Gastroesophageal sphincter (tissue), 4 donors: ENCODE data around the gene MDFIC. TPM values are rescaled to one million over a fixed set of nuclear protein-coding genes. Genes with fewer than 3 reads are reported as not detected.

Experiments used
- ATAC-seq: fragments of 150-250 bp; one replicate; pipeline ENCODE4 v1.9.1; 2016; ENCODE audit warnings: mild to moderate bottlenecking, moderate library complexity
- H3K27ac ChIP-seq, 4 donors: fragments of 200-600 bp; sonication (generic) in 3 of 4; 1 replicate in 3 of 4; 2 replicates in 1 of 4; pipeline ENCODE4 v1.5.1; 2016 to 2019
- H3K27me3 ChIP-seq: fragments of 200-600 bp; sonication (generic); one replicate; pipeline ENCODE4 v1.5.1; 2019
- H3K36me3 ChIP-seq, 2 donors: fragments of 200-600 bp; sonication (generic); one replicate each; pipeline ENCODE4 v1.5.1; 2019; ENCODE audit warnings: control low read depth in 1 of 2
- H3K4me1 ChIP-seq, 3 donors: fragments of 200-600 bp; sonication (generic); 1 replicate in 2 of 3; 2 replicates in 1 of 3; pipeline ENCODE4 v1.5.1; 2016 to 2019; ENCODE audit warnings: control low read depth in 2 of 3
- H3K4me3 ChIP-seq, 2 donors: fragments of 200-600 bp; sonication (generic); one replicate each; pipeline ENCODE4 v1.5.1; 2019; ENCODE audit warnings: mild to moderate bottlenecking in 1 of 2, moderate library complexity in 1 of 2
- H3K9me3 ChIP-seq, 3 donors: fragments of 200-600 bp; sonication (generic); one replicate each; pipeline ENCODE4 v1.5.1; 2017 to 2019; ENCODE audit warnings: control low read depth in 2 of 3
- CTCF ChIP-seq, 4 experiments: fragments of 200-600 bp in 2 of 4; fragments of 450-650 bp in 2 of 4; sonication (generic) in 1 of 4; IDR thresholded peaks; one replicate each; pipeline ENCODE4 v1.5.1; 2017 to 2019; ENCODE audit warnings: antibody characterized with exemption in 4 of 4, mild to moderate bottlenecking in 2 of 4, moderate library complexity in 2 of 4
- EP300 ChIP-seq: sonication (generic); formaldehyde crosslinking; IDR thresholded peaks from one replicate; pipeline ENCODE4 v1.6.1; 2017; ENCODE audit warnings: antibody characterized with exemption, mild to moderate bottlenecking
- POLR2A ChIP-seq, 2 donors: fragments of 450-650 bp; IDR thresholded peaks; one replicate each; pipeline ENCODE4 v1.6.1; 2017; ENCODE audit warnings: antibody characterized with exemption in 2 of 2, mild to moderate bottlenecking in 2 of 2, moderate library complexity in 1 of 2
- POLR2AphosphoS5 ChIP-seq: sonication (generic); formaldehyde crosslinking; IDR thresholded peaks from one replicate; pipeline ENCODE4 v1.6.1; 2017; ENCODE audit warnings: antibody characterized with exemption
- WGBS, 2 donors: methylation state at CpG; one replicate each; pipeline ENCODE4 v1.1.5; 2018; ENCODE audit warnings: low coverage in 1 of 2; 5-methylcytosine and 5-hydroxymethylcytosine counted together
- total RNA-seq, 4 donors: library from RNA; depleted of rRNA; stranded (reverse); fragments of >200 nt; gene quantifications; one replicate each; pipeline ENCODE4 v1.1.0, GENCODE V29; 2016

MDFIC gene
- total RNA-seq, 4 donors from 2014 or later = 30.3 to 73.5 (median 38.1) TPM

GRCh38 chr7:114957444-114957843 lies 35.5 kb downstream of the MDFIC start:
- no peak for ATAC-seq
- no peaks in the 10 kb centered on the region for H3K9me3 ChIP-seq
- H3K4me3 ChIP-seq = no peak overlapping the region
- no peaks in the 10 kb centered on the region for H3K27me3 ChIP-seq
- H3K27ac ChIP-seq = no peak overlapping the region
- no peak for TF ChIP-seq POLR2A (IDR thresholded peaks at IDR 0.05)
- TF ChIP-seq EP300 = no peak
- no peak for TF ChIP-seq POLR2AphosphoS5
- no peak for TF ChIP-seq CTCF (IDR thresholded peaks at IDR 0.05)
- 88 to 100% methylated on average over 1 of the region's 1 CpG for WGBS, 2 donors
- no peaks in the 10 kb centered on the region for H3K36me3 ChIP-seq
- H3K4me1 ChIP-seq = peaks cover 0 to 14% (median 3%) of the 10 kb centered on the region in 3 donors

GRCh38 chr7:114959931-114960330 lies 38.0 kb downstream of the MDFIC start:
- H3K27me3 ChIP-seq = no peaks in the 10 kb centered on the region
- no peak overlapping the region for H3K27ac ChIP-seq
- ATAC-seq = no peak
- H3K4me3 ChIP-seq = no peak overlapping the region
- H3K4me1 ChIP-seq = peaks cover 0 to 24% (median 3%) of the 10 kb centered on the region in 3 donors
- H3K9me3 ChIP-seq = no peaks in the 10 kb centered on the region
- no peaks in the 10 kb centered on the region for H3K36me3 ChIP-seq
- 63 to 89% methylated on average over 3 of the region's 3 CpGs for WGBS, 2 donors
- TF ChIP-seq POLR2A (IDR thresholded peaks at IDR 0.05) (no peak), EP300 (no peak), POLR2AphosphoS5 (no peak), CTCF (IDR thresholded peaks at IDR 0.05) (no peak)

- H3K27ac ChIP-seq = no peak overlapping the region
- no peak overlapping the region for H3K4me3 ChIP-seq
- 67 to 85% methylated on average over 3 of the region's 3 CpGs for WGBS, 2 donors
- peaks cover 0 to 19% (median 3%) of the 10 kb centered on the region in 3 donors for H3K4me1 ChIP-seq
- H3K27me3 ChIP-seq = no peaks in the 10 kb centered on the region
- TF ChIP-seq EP300 (no peak), POLR2A (IDR thresholded peaks at IDR 0.05) (no peak), POLR2AphosphoS5 (no peak), CTCF (IDR thresholded peaks at IDR 0.05) (no peak)
- no peak for ATAC-seq
- no peaks in the 10 kb centered on the region for H3K36me3 ChIP-seq
- no peaks in the 10 kb centered on the region for H3K9me3 ChIP-seq
Observed at GRCh38 chr7:114962441-114962840, 40.5 kb downstream of the MDFIC start.

GRCh38 chr7:114966156-114966555 lies 44.3 kb downstream of the MDFIC start:
- TF ChIP-seq EP300 (no peak), POLR2AphosphoS5 (no peak), CTCF (IDR thresholded peaks at IDR 0.05) (no peak), POLR2A (IDR thresholded peaks at IDR 0.05) (no peak)
- no peak for ATAC-seq

GRCh38 chr7:114969096-114969495 lies 47.2 kb downstream of the MDFIC start:
- no peak overlapping the region for H3K27ac ChIP-seq
- TF ChIP-seq EP300 (no peak), CTCF (IDR thresholded peaks at IDR 0.05) (no peak), POLR2A (IDR thresholded peaks at IDR 0.05) (no peak), POLR2AphosphoS5 (no peak)
- 98 to 100% methylated on average over 1 to 4 of the region's 4 CpGs for WGBS, 2 donors
- no peaks in the 10 kb centered on the region for H3K9me3 ChIP-seq
- peaks cover 0 to 23% (median 4%) of the 10 kb centered on the region in 3 donors for H3K4me1 ChIP-seq
- no peak for ATAC-seq
- no peaks in the 10 kb centered on the region for H3K27me3 ChIP-seq
- no peak overlapping the region for H3K4me3 ChIP-seq
- H3K36me3 ChIP-seq = no peaks in the 10 kb centered on the region

More at GRCh38 chr7:114966156-114966555, 44.3 kb downstream of the MDFIC start:
- Histone ChIP-seq H3K27ac (no peak overlapping the region), H3K4me3 (no peak overlapping the region), H3K36me3 (no peaks in the 10 kb centered on the region), H3K4me1 (peaks cover 0 to 9% (median 0%) of the 10 kb centered on the region in 3 donors), H3K27me3 (no peaks in the 10 kb centered on the region), H3K9me3 (no peaks in the 10 kb centered on the region)
- WGBS, 2 donors = 90 to 92% methylated on average over 2 of the region's 2 CpGs
